ENCODE measurements around the gene LCK.
"Not testable (repeated sequence)": the region's sequence is repeated elsewhere in the genome, so short reads cannot be mapped to it uniquely, and the experiment has no call there.

Gene LCK

GRCh38 chr1:32241001-32241763 lies 9.9 kb upstream of the LCK start:
- H3K27ac ChIP-seq (ENCODE audit: low read length) = peak overlapping the region; percentile 45
- peak overlapping the region; percentile 75 to 80 for H3K4me3 ChIP-seq (ENCODE audit: low read depth in 1 of 2, low read length in 2 of 2)
- no peaks in the 10 kb centered on the region for H3K9me3 ChIP-seq (ENCODE audit: control insufficient read depth in 1 of 2, low read length in 2 of 2)
- H3K27me3 ChIP-seq (ENCODE audit: low read depth, low read length) = no peaks in the 10 kb centered on the region
- H3K4me1 ChIP-seq (ENCODE audit: control insufficient read depth in 1 of 2, insufficient read depth in 2 of 2, low read length in 2 of 2) = peaks cover 0 to 19% of the 10 kb centered on the region in 2 donors
- no peaks in the 10 kb centered on the region for H3K36me3 ChIP-seq (ENCODE audit: control insufficient read depth in 1 of 2, insufficient read depth in 2 of 2, low read length in 2 of 2)

GRCh38 chr1:32242341-32242851 lies 8.7 kb upstream of the LCK start:
- no peaks in the 10 kb centered on the region for H3K27me3 ChIP-seq (ENCODE audit: low read depth, low read length)
- H3K36me3 ChIP-seq (ENCODE audit: control insufficient read depth in 1 of 2, insufficient read depth in 2 of 2, low read length in 2 of 2) = no peaks in the 10 kb centered on the region
- H3K9me3 ChIP-seq (ENCODE audit: control insufficient read depth in 1 of 2, low read length in 2 of 2) = no peaks in the 10 kb centered on the region
- peaks cover 0 to 27% of the 10 kb centered on the region in 2 donors for H3K4me1 ChIP-seq (ENCODE audit: control insufficient read depth in 1 of 2, insufficient read depth in 2 of 2, low read length in 2 of 2)
- H3K27ac ChIP-seq (ENCODE audit: low read length) = no peak overlapping the region
- H3K4me3 ChIP-seq (ENCODE audit: low read depth in 1 of 2, low read length in 2 of 2) = no peak overlapping the region

- Histone ChIP-seq H3K36me3 (ENCODE audit: control insufficient read depth in 1 of 2, insufficient read depth in 2 of 2, low read length in 2 of 2) (no peaks in the 10 kb centered on the region), H3K9me3 (ENCODE audit: control insufficient read depth in 1 of 2, low read length in 2 of 2) (no peaks in the 10 kb centered on the region), H3K27ac (ENCODE audit: low read length) (peak within 1 kb of the TSS; percentile 39), H3K4me1 (ENCODE audit: control insufficient read depth in 1 of 2, insufficient read depth in 2 of 2, low read length in 2 of 2) (peaks cover 5 to 14% of the 10 kb centered on the region in 2 donors), H3K27me3 (ENCODE audit: low read depth, low read length) (no peaks in the 10 kb centered on the region), H3K4me3 (ENCODE audit: low read depth in 1 of 2, low read length in 2 of 2) (no peak within 1 kb of the TSS)
These were observed 4.2 kb upstream of the LCK start, which contains the start of gene FAM167B for GRCh38 chr1:32246888-32247273. Gene FAM167B (plus strand): TSS chr1:32247222. CDS start chr1:32247422, 200 bp downstream.

GRCh38 chr1:32247452-32247851 lies 3.6 kb upstream of the LCK start:
- Histone ChIP-seq H3K9me3 (ENCODE audit: control insufficient read depth in 1 of 2, low read length in 2 of 2) (no peaks in the 10 kb centered on the region), H3K36me3 (ENCODE audit: control insufficient read depth in 1 of 2, insufficient read depth in 2 of 2, low read length in 2 of 2) (no peaks in the 10 kb centered on the region), H3K4me1 (ENCODE audit: control insufficient read depth in 1 of 2, insufficient read depth in 2 of 2, low read length in 2 of 2) (peaks cover 5 to 12% of the 10 kb centered on the region in 2 donors), H3K27me3 (ENCODE audit: low read depth, low read length) (no peaks in the 10 kb centered on the region), H3K4me3 (ENCODE audit: low read depth in 1 of 2, low read length in 2 of 2) (no peak overlapping the region), H3K27ac (ENCODE audit: low read length) (peak overlapping the region; percentile 39)

GRCh38 chr1:32247983-32248889 lies 2.8 kb upstream of the LCK start:
- Histone ChIP-seq H3K4me1 (ENCODE audit: control insufficient read depth in 1 of 2, insufficient read depth in 2 of 2, low read length in 2 of 2) (peaks cover 5 to 12% of the 10 kb centered on the region in 2 donors), H3K36me3 (ENCODE audit: control insufficient read depth in 1 of 2, insufficient read depth in 2 of 2, low read length in 2 of 2) (no peaks in the 10 kb centered on the region), H3K27me3 (ENCODE audit: low read depth, low read length) (no peaks in the 10 kb centered on the region), H3K4me3 (ENCODE audit: low read depth in 1 of 2, low read length in 2 of 2) (no peak overlapping the region), H3K9me3 (ENCODE audit: control insufficient read depth in 1 of 2, low read length in 2 of 2) (no peaks in the 10 kb centered on the region), H3K27ac (ENCODE audit: low read length) (no peak overlapping the region)

GRCh38 chr1:32249831-32250525 lies 1.1 kb upstream of the LCK start:
- no peaks in the 10 kb centered on the region for H3K27me3 ChIP-seq (ENCODE audit: low read depth, low read length)
- H3K4me3 ChIP-seq (ENCODE audit: low read depth in 1 of 2, low read length in 2 of 2) = no peak overlapping the region
- no peaks in the 10 kb centered on the region for H3K9me3 ChIP-seq (ENCODE audit: control insufficient read depth in 1 of 2, low read length in 2 of 2)
- H3K4me1 ChIP-seq (ENCODE audit: control insufficient read depth in 1 of 2, insufficient read depth in 2 of 2, low read length in 2 of 2) = peaks cover 5 to 12% of the 10 kb centered on the region in 2 donors
- H3K36me3 ChIP-seq (ENCODE audit: control insufficient read depth in 1 of 2, insufficient read depth in 2 of 2, low read length in 2 of 2) = no peaks in the 10 kb centered on the region
- H3K27ac ChIP-seq (ENCODE audit: low read length) = peak overlapping the region; percentile 45

- no peaks in the 10 kb centered on the region for H3K9me3 ChIP-seq (ENCODE audit: control insufficient read depth in 1 of 2, low read length in 2 of 2)
- H3K36me3 ChIP-seq (ENCODE audit: control insufficient read depth in 1 of 2, insufficient read depth in 2 of 2, low read length in 2 of 2) = no peaks in the 10 kb centered on the region
- H3K27me3 ChIP-seq (ENCODE audit: low read depth, low read length) = no peaks in the 10 kb centered on the region
- no peak overlapping the region for H3K4me3 ChIP-seq (ENCODE audit: low read depth in 1 of 2, low read length in 2 of 2)
- H3K27ac ChIP-seq (ENCODE audit: low read length) = no peak overlapping the region
- no peaks in the 10 kb centered on the region for H3K4me1 ChIP-seq (ENCODE audit: control insufficient read depth in 1 of 2, insufficient read depth in 2 of 2, low read length in 2 of 2)
These were observed 4.3 kb downstream of the LCK start for GRCh38 chr1:32255072-32256071.

- Histone ChIP-seq H3K36me3 (ENCODE audit: control insufficient read depth in 1 of 2, insufficient read depth in 2 of 2, low read length in 2 of 2) (no peaks in the 10 kb centered on the region), H3K27me3 (ENCODE audit: low read depth, low read length) (no peaks in the 10 kb centered on the region), H3K4me1 (ENCODE audit: control insufficient read depth in 1 of 2, insufficient read depth in 2 of 2, low read length in 2 of 2) (no peaks in the 10 kb centered on the region), H3K27ac (ENCODE audit: low read length) (no peak overlapping the region), H3K4me3 (ENCODE audit: low read depth in 1 of 2, low read length in 2 of 2) (no peak overlapping the region), H3K9me3 (ENCODE audit: control insufficient read depth in 1 of 2, low read length in 2 of 2) (no peaks in the 10 kb centered on the region)
These were observed 5.6 kb downstream of the LCK start for GRCh38 chr1:32256473-32257226.

- no peaks in the 10 kb centered on the region for H3K27me3 ChIP-seq (ENCODE audit: low read depth, low read length)
- H3K36me3 ChIP-seq (ENCODE audit: control insufficient read depth in 1 of 2, insufficient read depth in 2 of 2, low read length in 2 of 2) = no peaks in the 10 kb centered on the region
- H3K4me3 ChIP-seq (ENCODE audit: low read depth in 1 of 2, low read length in 2 of 2) = no peak overlapping the region
- H3K27ac ChIP-seq (ENCODE audit: low read length) = no peak overlapping the region
- no peaks in the 10 kb centered on the region for H3K4me1 ChIP-seq (ENCODE audit: control insufficient read depth in 1 of 2, insufficient read depth in 2 of 2, low read length in 2 of 2)
- H3K9me3 ChIP-seq (ENCODE audit: control insufficient read depth in 1 of 2, low read length in 2 of 2) = no peaks in the 10 kb centered on the region
These were observed 6.1 kb downstream of the LCK start for GRCh38 chr1:32257227-32257508.

GRCh38 chr1:32263236-32263593 lies 12.2 kb downstream of the LCK start:
- H3K4me3 ChIP-seq (ENCODE audit: low read depth in 1 of 2, low read length in 2 of 2); H3K36me3 ChIP-seq (ENCODE audit: control insufficient read depth in 1 of 2, insufficient read depth in 2 of 2, low read length in 2 of 2); H3K4me1 ChIP-seq (ENCODE audit: control insufficient read depth in 1 of 2, insufficient read depth in 2 of 2, low read length in 2 of 2); H3K27ac ChIP-seq (ENCODE audit: low read length); H3K9me3 ChIP-seq (ENCODE audit: control insufficient read depth in 1 of 2, low read length in 2 of 2); H3K27me3 ChIP-seq (ENCODE audit: low read depth, low read length): not testable (repeated sequence)
